ENCODE measurements around the gene ZNF226.

DNA sequence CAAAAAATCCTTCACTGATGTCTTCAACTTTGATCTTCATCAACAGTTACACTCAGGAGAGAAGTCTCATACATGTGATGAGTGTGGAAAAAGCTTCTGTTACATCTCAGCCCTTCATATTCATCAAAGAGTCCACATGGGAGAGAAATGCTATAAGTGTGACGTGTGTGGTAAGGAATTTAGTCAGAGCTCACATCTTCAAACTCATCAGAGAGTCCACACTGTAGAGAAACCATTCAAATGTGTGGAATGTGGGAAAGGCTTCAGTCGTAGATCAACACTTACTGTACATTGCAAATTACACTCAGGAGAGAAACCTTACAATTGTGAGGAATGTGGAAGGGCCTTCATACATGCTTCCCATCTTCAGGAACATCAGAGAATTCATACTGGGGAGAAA is 8.4 kb upstream of the ZNF226 start:
- TF ChIP-seq, protein P1, sequence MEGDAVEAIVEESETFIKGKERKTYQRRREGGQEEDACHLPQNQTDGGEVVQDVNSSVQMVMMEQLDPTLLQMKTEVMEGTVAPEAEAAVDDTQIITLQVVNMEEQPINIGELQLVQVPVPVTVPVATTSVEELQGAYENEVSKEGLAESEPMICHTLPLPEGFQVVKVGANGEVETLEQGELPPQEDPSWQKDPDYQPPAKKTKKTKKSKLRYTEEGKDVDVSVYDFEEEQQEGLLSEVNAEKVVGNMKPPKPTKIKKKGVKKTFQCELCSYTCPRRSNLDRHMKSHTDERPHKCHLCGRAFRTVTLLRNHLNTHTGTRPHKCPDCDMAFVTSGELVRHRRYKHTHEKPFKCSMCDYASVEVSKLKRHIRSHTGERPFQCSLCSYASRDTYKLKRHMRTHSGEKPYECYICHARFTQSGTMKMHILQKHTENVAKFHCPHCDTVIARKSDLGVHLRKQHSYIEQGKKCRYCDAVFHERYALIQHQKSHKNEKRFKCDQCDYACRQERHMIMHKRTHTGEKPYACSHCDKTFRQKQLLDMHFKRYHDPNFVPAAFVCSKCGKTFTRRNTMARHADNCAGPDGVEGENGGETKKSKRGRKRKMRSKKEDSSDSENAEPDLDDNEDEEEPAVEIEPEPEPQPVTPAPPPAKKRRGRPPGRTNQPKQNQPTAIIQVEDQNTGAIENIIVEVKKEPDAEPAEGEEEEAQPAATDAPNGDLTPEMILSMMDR (IDR thresholded peaks at IDR 0.05; ENCODE audit: low read length) = no peak
- TF ChIP-seq EZH2 (optimal IDR thresholded peaks at IDR 0.05; ENCODE audit: low read depth, low read length) = no peak
- TF ChIP-seq EZH2phosphoT487 (IDR thresholded peaks at IDR 0.05; ENCODE audit: low read length) = no peak
